Mucosa of gallbladder (tissue), 1 donor: ENCODE results near the gene BABAM2. TPM values are rescaled to one million over a fixed set of nuclear protein-coding genes. Genes with fewer than 3 reads are reported as not detected.
"Not testable (repeated sequence)": the region's sequence is repeated elsewhere in the genome, so short reads cannot be mapped to it uniquely, and the experiment has no call there.

Source experiments
- DNase-seq: peaks from one replicate; pipeline ENCODE4 v3.0.0-alpha.2; 2020; ENCODE audit warnings: low spot score
- total RNA-seq: library from RNA; stranded (reverse); gene quantifications from one replicate; pipeline ENCODE4 v1.2.1, GENCODE V29; 2021
- donor health status: DM: no; HTN: no; CAD: no.

Gene BABAM2
- total RNA-seq, 1 donor from 2014 or later, result 47.3 TPM

- DNase-seq, result no peak
Observed at GRCh38 chr2:28247290-28247689, 356.8 kb downstream of the BABAM2 start.

GRCh38 chr2:28247734-28248133, 357.2 kb downstream of the BABAM2 start:
- DNase-seq, result no peak

- no peak for DNase-seq
Observed at GRCh38 chr2:28248511-28248910, 358.0 kb downstream of the BABAM2 start.

- no peak for DNase-seq
Observed at GRCh38 chr2:28250006-28250405, 359.5 kb downstream of the BABAM2 start.

GRCh38 chr2:28251337-28251736, 360.8 kb downstream of the BABAM2 start:
- no peak for DNase-seq

- DNase-seq, result no peak
Observed at GRCh38 chr2:28252311-28252710, 361.8 kb downstream of the BABAM2 start.

GRCh38 chr2:28253543-28253942, 363.0 kb downstream of the BABAM2 start:
- DNase-seq, result no peak

GRCh38 chr2:28255231-28255630, 364.7 kb downstream of the BABAM2 start:
- not testable (repeated sequence) for DNase-seq

GRCh38 chr2:28257182-28257581, 366.7 kb downstream of the BABAM2 start:
- no peak for DNase-seq

- not testable (repeated sequence) for DNase-seq
Observed at GRCh38 chr2:28259226-28259625, 368.7 kb downstream of the BABAM2 start.

GRCh38 chr2:28263690-28264089, 373.2 kb downstream of the BABAM2 start:
- DNase-seq, result no peak

GRCh38 chr2:28267282-28267681, 376.8 kb downstream of the BABAM2 start:
- DNase-seq, result no peak

GRCh38 chr2:28268386-28268785, 377.9 kb downstream of the BABAM2 start:
- DNase-seq, result no peak

- peak; percentile 49 for DNase-seq
Observed at GRCh38 chr2:28269019-28269784, 378.7 kb downstream of the BABAM2 start.

- peak; percentile 16 for DNase-seq
Observed at GRCh38 chr2:28270456-28271152, 380.1 kb downstream of the BABAM2 start.

GRCh38 chr2:28271231-28271918, 380.8 kb downstream of the BABAM2 start:
- no peak for DNase-seq

GRCh38 chr2:28271919-28272250, 381.4 kb downstream of the BABAM2 start:
- no peak for DNase-seq

- peak; percentile 57 for DNase-seq
Observed at GRCh38 chr2:28273751-28274150, 383.2 kb downstream of the BABAM2 start.

- DNase-seq, result peak; percentile 31
Observed at GRCh38 chr2:28274911-28275685, 384.6 kb downstream of the BABAM2 start.

GRCh38 chr2:28276076-28276618, 385.6 kb downstream of the BABAM2 start:
- DNase-seq, result no peak

GRCh38 chr2:28276807-28277206, 386.3 kb downstream of the BABAM2 start:
- no peak for DNase-seq

GRCh38 chr2:28277466-28277865, 386.9 kb downstream of the BABAM2 start:
- no peak for DNase-seq
